Inferior parietal cortex (tissue), 1 donor: ENCODE results near the gene TRA2B.

Experiments used
- DNase-seq: peaks from one replicate; pipeline ENCODE4 v3.0.0-alpha.2; 2016; ENCODE audit errors: extremely low spot score

Gene TRA2B

DNA sequence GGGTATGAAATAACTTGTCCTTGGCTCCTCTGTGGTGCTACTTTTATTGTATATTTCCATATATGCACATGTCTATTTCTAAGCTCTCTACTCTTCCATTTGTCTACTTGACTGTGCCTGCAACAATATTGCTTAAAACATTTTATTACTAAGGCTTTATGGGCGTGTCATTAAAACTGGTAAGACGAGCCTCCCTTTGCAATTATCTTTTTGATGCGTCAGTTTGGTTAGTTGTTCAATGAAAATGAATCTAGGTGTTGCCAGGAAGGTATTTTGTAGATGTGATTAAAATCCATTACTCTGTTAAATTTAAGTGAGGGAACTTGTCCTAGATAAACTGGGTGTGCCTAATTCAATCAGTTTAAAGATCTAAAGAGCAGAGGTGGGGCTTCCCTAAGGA lies 12.9 kb upstream of the TRA2B start:
- no peak for DNase-seq

DNA sequence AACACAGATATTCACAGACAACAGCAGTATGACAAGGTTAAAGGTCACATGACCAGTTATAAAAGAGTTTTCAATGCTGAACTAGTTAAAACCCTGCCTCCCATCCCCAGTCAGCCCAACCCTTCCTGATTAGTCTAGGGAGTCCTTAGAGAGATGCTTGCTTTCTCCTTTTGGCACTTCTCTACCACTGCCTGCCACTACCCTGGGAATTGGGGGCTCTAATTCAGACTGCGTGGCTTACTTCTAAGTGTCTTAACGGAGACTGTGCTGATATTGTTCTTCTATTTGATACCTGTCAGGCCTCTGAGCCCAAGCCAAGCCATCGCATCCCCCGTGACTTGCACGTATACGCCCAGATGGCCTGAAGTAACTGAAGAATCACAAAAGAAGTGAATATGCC lies 11.7 kb upstream of the TRA2B start:
- no peak for DNase-seq

DNA sequence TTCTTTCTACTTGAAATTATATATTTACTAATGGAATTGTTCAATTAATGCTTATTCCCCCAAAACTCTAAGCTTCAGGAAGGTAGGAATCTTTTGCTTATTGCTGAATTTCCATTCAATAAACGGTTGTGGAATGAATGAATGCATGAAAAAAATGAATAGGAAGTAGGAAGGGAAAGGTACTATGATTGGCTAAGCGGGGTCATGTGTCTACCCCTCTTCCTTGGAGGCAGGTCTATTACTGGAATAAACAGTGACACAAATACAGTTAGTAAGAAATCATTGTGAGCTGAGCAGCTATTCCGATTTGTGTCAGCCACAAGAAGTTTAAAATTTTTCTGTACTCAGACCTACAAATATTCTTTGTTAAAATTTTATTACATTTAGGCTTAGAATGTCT lies 10.5 kb upstream of the TRA2B start:
- DNase-seq = no peak

DNA sequence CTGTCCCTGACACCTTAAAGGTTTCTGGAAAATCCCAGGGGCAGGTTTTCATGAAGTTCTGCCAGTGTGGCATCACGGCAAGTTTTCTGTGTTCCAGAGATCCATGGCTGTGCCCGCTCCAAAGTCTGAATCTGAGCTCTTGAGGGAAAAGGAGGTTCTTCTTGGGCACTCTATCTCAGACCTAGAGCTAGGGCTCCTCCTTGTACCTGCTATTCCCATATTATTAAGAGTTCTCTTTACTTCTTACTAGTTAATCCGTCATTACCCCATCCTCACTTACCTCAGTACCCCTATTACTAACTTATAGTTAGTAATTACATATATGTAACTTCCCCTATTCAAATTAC lies 5.9 kb upstream of the TRA2B start:
- DNase-seq = no peak

DNA sequence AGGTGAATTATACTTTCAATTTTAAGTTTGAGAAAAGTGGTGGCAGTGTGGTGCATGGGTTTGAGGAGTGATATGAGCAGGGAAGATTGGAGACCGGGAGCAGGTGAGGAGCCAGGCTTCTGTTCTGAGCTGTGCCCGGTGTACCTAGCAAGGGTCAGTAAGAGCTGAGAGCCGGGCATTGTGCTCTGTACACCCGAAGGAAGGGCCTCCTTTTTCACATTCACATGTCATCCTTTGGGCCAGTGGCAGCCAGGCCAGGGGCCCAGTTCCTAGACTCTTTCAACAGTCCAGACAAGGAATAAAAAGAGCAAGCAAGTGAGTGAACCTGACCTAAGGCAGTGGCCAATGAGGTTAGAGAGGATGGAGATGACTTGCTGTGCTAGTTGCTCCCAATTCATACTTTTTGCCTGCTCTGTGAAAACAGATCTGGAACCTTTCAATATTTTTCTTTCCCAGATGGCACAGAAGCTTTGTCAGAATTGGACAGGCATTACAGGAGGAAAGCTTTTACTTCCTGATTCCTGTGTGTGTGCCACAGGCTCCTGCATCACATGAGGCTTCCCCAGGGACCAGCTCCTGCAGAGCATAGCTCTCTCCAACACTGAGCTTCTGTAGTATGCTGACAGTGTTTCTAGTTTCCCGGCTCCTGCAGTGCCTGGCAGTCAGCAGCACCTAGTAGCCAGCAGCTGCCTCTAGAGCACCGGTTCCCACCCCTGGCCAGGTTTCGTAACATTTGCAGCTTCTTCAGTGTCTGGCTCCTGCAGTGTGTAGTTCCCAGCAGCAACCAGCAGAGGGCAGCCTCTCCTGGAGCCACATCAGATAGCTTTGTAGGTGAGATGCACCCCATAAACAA lies 5.3 kb upstream of the TRA2B start:
- DNase-seq = peak; percentile 86

DNA sequence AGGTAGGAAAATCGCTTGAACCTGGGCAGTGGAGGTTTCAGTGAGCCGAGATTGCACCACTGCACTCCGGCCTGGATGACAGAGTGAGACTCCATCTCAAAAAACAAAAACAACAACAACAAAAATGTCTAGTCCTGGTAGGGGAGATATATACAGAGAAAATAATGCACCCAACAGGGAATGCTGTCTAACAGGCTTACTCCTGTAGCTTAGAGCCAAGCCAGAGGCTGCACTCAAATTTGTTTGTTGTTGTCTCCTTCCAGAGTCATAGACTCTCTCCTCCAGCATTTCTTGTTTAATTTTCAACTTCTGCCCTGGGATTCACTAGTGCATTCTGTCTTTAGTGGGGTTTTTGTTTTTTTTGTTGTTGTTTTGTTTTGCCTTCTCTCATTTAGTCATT lies 4.6 kb upstream of the TRA2B start:
- DNase-seq = no peak

DNA sequence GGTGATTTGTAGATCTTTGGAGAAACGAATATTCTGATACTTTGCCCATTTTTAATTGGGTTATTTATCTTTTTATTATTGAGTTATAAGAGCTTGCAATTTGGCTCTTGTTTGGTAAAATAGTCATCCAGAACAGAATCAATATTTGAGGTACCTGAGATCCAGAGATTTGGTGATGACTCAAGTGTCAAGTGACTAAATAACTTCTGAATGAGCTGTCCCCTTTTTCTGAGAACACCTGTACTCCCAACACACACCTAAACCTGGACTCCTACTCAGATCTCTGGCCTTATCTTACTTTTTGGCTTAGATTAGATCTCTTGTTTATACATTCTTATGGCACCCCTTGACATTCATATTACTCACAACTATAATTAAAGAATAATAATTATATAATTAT lies 3.1 kb upstream of the TRA2B start:
- no peak for DNase-seq

DNA sequence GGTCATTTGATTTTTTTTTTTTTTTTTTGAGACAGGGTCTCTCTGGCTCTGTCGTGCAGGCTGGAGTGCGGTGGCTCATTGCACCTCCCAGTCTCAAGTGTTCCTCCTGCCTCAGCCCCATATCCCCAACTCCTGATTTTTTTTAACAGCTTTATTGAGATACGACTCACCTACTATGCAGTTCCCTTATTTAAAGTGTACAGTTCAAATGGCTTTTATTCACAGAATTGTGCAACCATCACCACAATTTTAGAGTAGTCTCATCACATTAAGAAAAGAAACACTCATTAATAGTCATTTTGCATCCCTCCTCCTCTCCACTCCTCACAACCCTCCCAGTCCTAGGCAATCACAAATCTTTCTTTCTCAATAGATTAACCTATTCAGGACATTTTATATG lies 1.9 kb upstream of the TRA2B start:
- DNase-seq = no peak

DNA sequence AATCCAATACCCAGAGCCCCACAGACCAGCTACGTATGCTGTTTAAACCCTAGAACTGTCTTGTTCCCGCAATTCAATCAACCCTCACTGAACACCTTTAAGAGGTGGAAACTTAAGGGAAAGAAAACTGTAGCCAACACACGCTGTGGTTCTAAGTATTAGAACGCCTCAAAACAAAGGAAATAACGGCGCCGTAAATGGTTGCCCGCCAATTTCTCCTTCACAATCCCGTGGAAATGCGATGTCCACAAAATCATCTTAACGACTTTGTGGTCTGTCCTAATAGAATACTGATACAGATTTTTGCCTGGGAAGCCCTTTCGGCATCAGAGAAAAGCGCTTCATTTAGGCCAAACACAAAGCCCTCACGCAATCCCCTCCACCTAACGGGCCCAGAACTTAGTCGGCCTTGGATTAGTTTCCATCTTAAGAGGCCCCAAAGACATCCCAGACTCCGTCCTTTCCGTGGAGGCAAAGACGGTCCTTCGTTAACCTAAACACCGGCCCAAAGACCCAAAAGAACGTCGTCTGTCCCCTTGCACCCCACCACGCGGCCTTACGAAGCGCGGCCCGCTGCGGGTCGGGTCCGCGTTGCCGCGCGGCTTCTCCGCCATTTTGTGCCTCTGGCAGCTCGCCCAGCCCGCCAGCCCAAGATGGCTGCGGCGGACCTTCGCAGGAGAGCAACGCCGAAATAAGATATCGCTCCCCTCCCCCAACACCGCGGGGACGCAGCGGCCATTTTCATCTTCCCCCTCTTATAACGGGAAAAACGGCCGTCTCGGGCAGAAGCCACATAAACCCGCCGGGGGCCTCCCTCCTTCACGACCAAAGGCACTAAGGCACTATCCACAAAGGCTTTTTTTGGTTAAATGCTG lies 763 bp downstream of the TRA2B start:
- peak; percentile 78 for DNase-seq

DNA sequence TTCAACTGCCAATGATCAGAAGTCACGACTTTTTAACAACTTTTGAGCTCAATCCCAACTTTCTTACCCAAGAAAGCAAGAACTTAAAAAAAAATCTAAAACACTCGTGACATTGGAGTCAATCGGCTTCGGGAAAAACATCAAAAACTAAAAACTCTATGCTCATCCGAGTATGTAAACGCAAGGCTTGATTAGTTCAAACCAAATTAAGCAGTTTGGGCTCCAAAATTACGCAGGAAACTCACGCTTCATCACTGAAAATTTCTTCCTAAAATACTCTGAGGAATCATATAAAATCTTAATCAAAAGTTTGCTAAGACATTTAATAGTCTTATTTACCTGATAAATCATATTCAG lies 1.6 kb downstream of the TRA2B start:
- no peak for DNase-seq

DNA sequence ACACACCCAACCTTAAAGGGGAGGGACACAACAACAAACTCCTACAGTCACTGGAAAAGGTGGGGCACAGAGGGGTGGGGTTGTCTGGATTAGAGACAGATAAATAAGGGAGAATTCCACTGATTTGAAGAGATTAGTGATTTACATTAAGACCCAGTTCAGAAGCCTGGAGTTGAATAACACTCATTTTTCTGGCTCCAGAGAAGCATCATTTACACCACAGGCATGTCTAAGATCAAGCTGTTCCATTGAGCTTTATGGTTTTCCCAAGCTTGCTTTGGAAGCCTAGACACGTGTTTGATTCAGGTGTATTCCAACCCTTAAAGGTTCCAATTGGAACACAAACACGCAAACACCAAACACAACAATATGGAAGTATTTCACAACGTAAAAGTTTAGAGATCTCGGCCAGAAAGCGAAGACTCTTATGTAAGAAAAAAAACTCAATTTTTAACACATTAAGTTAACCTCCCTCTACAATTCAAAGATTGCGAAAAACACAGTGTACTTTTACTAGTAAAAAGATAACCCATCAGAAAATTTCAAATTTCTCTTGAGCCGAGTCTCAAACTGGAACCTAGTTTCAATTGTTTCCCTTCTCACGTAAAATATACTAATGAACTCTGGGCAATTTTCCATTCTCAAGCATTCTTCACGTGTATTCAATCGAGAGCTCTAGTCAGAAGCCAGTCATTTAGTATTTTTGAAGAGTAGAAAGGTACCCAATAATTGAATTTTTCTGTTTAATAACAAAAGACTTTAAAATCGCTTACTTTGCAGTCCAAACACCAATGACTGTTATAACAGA lies 2.1 kb downstream of the TRA2B start:
- no peak for DNase-seq

DNA sequence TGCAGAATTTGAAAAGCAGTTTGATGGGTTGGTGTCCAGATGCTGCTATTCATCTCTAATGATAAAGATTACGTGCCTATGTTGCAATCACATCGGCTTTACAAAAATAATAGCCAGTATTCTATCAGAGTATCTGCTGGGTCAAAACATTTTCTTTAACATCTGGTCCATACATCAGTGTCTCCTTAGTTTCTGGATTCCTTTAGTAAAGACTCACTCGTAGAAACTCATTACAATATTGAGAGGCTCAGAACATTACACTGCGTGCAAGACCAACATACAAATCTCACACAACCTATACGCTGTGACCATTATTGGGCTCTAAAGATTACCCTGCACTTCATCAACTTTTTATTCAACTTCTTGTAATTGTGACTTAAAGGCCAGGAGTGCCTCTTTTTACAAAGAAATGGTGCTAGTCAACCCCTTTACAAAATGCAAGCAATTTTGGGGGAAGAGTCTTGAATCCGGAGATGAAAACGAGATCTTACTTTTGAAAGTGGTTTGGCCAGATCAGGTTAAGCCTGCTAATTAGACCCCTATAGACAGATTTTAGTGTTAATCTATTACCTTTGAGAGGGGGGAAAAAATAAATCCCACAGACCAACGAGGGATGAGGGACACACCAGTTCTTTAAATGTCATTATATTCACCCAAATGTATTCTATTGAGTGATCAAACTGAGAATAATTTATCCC lies 2.9 kb downstream of the TRA2B start:
- no peak for DNase-seq

DNA sequence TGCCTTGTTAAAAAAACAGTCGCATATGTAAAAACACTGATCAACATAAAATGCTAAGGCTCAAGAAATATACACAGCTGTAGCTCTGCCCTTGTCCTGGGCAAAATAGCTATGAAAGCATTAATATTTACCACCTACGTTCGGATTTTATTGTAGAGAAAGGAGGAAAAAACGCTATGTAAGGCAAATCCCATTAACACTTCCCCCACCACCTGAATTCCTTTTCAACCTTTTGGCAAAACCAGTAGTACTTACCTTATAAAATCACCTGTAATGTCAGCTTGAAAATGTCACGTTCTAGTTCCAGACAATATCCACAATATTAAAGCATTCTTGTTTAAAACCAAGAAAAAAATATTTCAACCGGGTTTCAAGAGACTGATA lies 3.6 kb downstream of the TRA2B start:
- DNase-seq = no peak

DNA sequence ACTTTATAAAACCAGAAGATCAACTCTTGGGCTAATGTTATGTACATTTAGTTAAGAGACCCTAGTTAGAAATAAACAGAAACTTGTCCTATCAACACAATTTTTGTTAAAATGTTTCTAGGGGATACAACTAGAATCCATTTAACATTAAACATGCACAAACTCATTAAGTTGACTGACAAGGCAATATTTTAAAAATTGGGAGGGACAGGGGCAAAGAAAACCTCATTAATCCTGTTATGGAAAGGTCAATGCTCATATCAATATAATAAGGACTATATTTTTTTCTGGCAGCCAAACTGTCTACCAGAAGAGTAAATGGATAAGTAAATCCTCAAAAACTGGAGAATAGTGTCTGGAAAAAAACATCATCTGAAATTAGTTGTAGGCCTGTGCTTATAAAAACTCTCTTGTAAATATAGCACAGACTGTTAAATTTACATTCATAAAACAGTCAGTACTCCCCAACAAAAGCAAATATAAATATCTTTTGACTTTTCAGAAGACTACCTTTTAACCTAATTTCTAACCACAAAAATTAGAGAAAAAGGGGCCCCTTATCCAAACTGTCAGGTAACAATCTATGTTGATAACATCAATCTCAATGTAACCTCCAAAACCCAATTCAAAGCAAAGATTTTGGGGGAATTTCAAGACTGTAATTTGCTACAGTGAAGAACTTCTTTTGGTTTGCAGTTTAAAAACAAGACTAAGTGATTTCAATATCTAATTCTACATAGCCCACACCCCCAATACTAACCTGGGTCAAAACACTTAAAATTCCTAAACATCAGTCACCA lies 4.2 kb downstream of the TRA2B start:
- DNase-seq = no peak

DNA sequence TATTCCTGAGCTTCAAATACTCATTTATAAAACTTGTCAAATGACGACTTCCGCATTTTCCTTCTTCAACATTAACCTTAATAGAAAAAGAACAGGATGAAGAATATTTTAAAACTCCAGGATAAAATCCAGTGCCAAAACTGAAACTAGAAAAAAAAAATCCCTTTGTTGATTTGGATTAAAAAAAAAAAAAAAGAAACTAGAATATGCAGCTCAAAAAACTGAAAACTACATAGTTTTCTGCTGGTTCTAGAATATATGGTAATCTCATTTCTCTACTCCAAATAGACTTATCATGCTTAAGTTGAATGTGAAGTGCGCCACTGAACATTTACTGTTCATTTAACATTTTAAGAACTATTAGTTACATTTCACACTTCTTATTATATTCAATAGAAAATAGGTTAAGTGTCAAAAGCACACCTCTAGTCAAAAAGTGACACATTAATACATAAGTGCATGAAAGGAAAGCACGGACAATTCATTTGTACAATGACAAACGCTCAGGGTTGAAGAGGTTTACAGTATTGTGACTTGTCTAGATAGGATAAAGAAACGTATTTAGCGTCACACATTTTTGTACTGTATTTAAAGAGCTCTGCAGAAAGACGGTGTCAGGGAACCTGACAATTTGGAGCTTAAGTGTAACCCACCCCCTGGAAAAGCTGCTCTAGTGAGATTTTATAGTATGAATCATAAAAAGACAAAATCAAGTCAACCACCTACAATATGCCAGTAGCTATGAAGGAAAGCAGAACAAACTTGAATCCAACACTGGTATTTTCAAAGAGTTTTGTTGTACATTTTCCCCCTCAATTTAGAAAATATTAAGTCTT lies 5.8 kb downstream of the TRA2B start:
- DNase-seq = no peak

DNA sequence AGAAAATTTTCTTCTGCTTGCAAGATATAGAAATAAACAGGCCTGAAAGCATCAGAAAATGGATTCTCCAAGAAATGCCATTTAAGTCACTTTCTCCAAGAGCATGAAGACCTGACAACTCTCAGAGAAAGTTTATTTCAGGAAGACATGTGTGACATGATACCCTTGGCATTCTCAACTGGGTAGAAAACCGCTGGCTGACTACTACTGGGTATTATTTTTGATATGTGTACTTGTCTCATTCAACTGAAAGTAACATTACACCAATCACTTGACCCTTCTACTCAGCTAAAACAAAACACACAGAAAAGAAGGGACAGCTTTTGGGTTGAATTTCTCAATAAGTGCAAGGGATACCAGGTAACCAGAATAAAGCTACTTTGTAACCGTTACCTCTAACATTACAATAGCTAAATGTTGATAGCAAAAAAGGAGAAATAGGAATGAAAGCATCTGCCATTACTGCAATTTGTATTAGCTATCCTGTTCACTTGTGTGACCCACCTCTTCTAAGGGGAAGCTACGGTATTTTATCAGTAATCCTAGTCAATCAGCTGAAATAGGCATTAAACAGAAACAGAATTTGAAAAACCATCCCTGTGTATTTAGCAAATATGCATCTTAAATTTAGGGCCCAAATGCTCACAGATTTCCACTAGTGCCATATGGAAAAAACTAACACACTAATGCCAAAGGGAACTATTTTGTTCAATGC lies 7.3 kb downstream of the TRA2B start:
- DNase-seq = no peak

DNA sequence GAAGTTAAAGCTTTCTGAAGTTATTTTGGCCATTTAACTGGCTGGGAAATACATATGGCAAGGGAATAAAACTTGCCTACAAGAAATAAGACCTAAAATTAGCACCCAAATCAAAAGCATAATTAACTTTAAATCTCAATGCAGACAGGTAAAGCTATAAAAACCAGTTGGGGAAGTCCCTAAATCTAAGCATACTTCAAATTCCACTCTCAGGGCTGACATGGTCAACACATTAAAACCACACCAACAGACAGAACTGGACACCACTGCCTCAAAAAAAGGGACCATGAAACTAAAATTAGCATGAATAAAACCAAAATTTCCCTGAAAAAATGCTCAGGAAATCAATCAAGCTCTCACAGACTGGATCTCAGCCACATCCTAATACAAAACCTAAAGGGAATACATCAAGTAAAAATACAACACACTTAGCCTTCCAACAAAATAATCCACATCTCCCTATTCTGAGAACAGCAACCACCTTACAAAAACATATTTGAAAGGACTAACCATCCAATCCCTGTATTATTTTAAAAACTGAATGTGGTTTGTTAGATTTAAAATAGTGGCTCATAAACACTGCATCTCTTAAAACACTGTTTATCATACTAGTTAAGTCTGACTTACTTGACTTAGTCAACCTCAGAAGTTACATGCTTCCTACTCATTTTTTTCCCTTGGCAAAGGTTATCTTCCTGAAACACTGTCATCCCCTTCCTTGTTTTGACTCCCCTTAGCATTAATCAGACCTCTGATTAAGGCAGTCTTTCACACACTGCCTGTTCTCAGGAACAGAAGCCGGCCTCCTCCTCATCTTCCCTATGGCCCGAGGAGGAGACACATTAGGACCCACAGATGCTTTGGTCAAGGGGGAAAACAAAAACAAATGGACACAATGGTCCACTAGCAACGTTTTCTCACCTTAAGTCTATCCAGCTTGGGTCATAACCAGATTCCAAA lies 8.3 kb downstream of the TRA2B start:
- no peak for DNase-seq

DNA sequence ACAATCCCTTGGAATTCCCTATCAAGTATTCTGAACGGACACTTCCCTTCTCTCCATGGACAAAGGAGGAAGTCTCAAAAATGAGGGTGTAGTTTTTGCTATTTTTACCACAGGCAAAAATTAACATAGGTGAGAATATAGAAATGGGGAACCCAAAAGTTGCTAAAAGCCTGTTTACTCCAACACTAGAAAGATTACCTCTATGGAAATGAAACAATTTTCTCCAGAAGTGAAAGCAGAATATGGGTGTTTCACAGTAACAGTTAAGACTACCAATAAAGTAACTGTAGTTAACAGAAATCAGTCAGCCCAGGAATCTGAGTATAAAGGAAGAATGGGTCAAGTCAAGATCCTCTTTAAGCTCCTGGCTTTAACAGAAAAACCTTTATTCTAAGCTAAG lies 9.3 kb downstream of the TRA2B start:
- DNase-seq = no peak
